ENCODE results near the gene OR5K2.

Gene OR5K2

GRCh38 chr3:98504539-98504938 is 7.1 kb downstream of the OR5K2 start:
- TF ChIP-seq CTCF (IDR thresholded peaks at IDR 0.05; ENCODE audit: low read depth, low read length, missing control alignments) = no peak
- no peak for DNase-seq (ENCODE audit: extremely low read depth, low read depth)
- H3K4me3 ChIP-seq (replicated peaks; ENCODE audit: low read depth, low read length) = no peak overlapping the region

GRCh38 chr3:98508582-98508981 is 11.1 kb downstream of the OR5K2 start:
- DNase-seq (ENCODE audit: extremely low read depth, low read depth) = no peak
- no peak for TF ChIP-seq CTCF (IDR thresholded peaks at IDR 0.05; ENCODE audit: low read depth, low read length, missing control alignments)
- no peak overlapping the region for H3K4me3 ChIP-seq (replicated peaks; ENCODE audit: low read depth, low read length)

- no peak for DNase-seq (ENCODE audit: extremely low read depth, low read depth)
- H3K4me3 ChIP-seq (replicated peaks; ENCODE audit: low read depth, low read length) = no peak overlapping the region
- no peak for TF ChIP-seq CTCF (IDR thresholded peaks at IDR 0.05; ENCODE audit: low read depth, low read length, missing control alignments)
Observed at GRCh38 chr3:98512576-98512975, 15.1 kb downstream of the OR5K2 start.

GRCh38 chr3:98513091-98513511 is 15.6 kb downstream of the OR5K2 start:
- no peak for TF ChIP-seq CTCF (IDR thresholded peaks at IDR 0.05; ENCODE audit: low read depth, low read length, missing control alignments)
- no peak for DNase-seq (ENCODE audit: extremely low read depth, low read depth)
- H3K4me3 ChIP-seq (replicated peaks; ENCODE audit: low read depth, low read length) = no peak overlapping the region

GRCh38 chr3:98513736-98514135 is 16.3 kb downstream of the OR5K2 start:
- H3K4me3 ChIP-seq (replicated peaks; ENCODE audit: low read depth, low read length) = no peak overlapping the region
- DNase-seq (ENCODE audit: extremely low read depth, low read depth) = no peak
- no peak for TF ChIP-seq CTCF (IDR thresholded peaks at IDR 0.05; ENCODE audit: low read depth, low read length, missing control alignments)

DNA sequence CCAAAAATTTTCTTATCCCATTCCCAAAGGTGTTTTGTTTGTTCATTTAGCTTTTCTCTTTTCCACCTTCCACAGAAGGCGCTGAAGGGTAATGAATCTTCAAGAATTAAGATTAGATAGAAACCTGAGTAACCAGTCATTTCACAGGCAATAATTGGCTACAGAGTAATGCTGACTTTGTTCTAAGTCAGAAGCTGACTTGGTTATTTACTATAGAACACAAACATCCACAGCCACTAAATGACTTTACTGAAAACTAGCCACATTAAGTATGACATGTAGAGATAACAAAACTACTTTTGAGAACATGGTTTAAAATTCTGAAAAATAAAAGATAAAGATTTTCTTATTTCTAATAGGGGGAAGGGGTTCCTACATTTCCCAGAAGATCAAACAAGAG is 17.5 kb downstream of the OR5K2 start:
- no peak for TF ChIP-seq CTCF (IDR thresholded peaks at IDR 0.05; ENCODE audit: low read depth, low read length, missing control alignments)
- DNase-seq (ENCODE audit: extremely low read depth, low read depth) = no peak
- no peak overlapping the region for H3K4me3 ChIP-seq (replicated peaks; ENCODE audit: low read depth, low read length)

DNA sequence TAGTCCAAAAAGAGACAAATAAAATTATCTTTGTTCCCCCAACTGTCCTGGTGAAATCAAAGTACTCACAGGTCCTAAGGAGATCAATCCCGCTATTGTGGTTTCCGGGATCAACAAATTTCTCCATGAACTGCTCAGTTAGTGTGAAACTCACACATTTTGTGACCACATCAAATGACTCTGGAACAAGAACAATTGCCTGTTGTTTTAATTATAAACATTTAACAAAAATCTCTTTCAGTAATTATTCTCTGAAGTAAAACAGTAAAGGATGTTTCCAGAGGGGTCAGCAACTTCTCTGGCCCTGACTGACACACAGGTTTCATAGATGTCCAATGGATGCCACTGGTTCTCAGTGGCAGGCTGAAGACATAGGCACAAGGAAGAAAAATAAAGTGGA is 21.3 kb downstream of the OR5K2 start:
- no peak overlapping the region for H3K4me3 ChIP-seq (replicated peaks; ENCODE audit: low read depth, low read length)
- TF ChIP-seq CTCF (IDR thresholded peaks at IDR 0.05; ENCODE audit: low read depth, low read length, missing control alignments) = no peak

More for the DNA sequence above, 21.3 kb downstream of the OR5K2 start:
- DNase-seq (ENCODE audit: extremely low read depth, low read depth) = no peak
